HG03039 (cell line): Measurements from ENCODE around the gene ARL8B.
"Not testable (repeated sequence)": the region's sequence is repeated elsewhere in the genome, so short reads cannot be mapped to it uniquely, and the experiment has no call there.

ENCODE experiments used
- ATAC-seq: cut with Tn5 transposase; IDR thresholded peaks from one replicate; pipeline ENCODE4 v1.9.1; 2021; ENCODE audit warnings: mild to moderate bottlenecking, moderate library complexity; ENCODE audit not compliant: unreplicated experiment

The ARL8B gene

DNA sequence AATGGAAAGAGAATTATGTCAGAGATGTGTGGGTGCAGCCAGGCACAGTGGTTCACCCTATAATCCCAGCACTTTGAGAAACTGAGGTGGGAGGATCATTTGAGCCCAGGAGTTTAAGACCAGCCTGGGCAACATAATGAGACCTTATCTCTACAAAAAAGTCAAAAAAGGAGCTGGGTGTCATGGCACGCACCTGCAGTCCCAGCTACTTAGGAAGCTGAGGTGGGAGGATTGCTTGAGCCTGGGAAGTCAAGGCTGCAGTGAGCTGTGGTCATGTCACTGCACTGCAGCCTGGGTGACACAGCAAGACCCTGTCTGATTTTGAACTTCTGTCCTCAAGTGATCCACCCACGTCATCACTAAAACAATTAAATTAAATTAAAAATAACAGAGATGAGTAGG, 15.2 kb upstream of the ARL8B start:
- ATAC-seq = not testable (repeated sequence)

GRCh38 chr3:5110337-5110736, 11.8 kb upstream of the ARL8B start:
- no peak for ATAC-seq

GRCh38 chr3:5112043-5112442, 10.0 kb upstream of the ARL8B start:
- no peak for ATAC-seq

- ATAC-seq = not testable (repeated sequence)
These were observed 8.4 kb upstream of the ARL8B start for GRCh38 chr3:5113726-5114125.

- ATAC-seq = peak; percentile 77
These were observed 6.5 kb upstream of the ARL8B start for GRCh38 chr3:5115506-5116162.

DNA sequence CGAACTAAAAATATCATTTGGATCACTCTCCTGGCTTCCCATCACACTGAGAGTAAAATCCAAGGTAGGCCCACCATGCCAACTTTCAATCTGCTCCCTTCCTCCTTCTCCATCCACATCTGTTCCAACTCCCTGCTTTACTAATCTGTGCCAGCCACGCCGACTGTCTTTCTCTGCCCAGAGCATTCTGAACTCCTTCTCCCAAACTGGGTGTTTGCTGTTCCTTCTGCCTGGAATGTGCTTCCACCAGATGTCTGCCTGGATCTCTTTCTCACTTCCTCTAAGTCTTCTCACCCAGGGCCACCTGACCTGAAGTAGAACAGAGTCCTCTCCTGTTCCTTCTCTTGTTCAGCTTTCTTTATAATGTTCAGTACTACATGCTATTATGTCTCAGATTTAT, 5.6 kb upstream of the ARL8B start:
- ATAC-seq = no peak

GRCh38 chr3:5120446-5120845, 1.6 kb upstream of the ARL8B start:
- ATAC-seq = no peak

- peak; percentile 9 for ATAC-seq
These were observed 932 bp downstream of the ARL8B start for GRCh38 chr3:5122741-5123706.

DNA sequence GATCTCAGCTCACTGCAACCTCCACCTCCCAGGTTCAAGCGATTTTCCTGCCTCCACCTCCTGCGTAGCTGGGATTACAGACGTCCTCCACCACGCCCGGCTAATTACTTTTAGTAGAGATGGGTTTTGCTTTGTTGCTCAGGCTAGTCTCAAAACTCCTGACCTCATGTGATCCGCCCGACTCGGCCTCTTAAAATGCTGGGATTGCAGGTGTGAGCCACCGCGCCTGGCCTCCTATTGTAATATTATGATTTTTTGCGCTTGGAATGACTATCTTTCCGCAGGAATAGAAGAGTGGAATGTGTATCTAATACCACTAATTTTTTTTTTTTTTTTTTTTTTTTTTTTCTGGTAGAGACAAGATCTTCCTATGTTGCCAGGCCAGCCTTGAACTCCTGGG, 1.8 kb downstream of the ARL8B start:
- no peak for ATAC-seq

DNA sequence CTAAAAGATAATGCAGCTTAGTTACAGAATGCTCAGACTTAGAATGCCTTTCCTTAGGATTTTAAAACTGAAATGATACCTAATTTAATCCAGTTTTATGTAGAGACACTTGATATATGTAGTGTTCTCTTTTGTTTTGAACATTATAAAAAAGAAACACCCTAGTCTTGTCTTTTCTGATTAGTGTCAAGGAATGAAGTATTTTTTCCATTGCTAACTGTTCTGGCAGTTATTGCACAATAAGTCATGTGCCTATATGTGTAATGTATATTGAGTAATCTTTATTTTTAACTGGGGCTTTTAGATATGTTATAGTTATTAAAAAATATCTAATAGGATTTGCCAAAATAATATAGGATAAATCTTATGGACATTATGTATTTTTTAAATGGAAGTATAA, 4.5 kb downstream of the ARL8B start:
- ATAC-seq = no peak

- ATAC-seq = no peak
These were observed 6.8 kb downstream of the ARL8B start for GRCh38 chr3:5128849-5129248.

DNA sequence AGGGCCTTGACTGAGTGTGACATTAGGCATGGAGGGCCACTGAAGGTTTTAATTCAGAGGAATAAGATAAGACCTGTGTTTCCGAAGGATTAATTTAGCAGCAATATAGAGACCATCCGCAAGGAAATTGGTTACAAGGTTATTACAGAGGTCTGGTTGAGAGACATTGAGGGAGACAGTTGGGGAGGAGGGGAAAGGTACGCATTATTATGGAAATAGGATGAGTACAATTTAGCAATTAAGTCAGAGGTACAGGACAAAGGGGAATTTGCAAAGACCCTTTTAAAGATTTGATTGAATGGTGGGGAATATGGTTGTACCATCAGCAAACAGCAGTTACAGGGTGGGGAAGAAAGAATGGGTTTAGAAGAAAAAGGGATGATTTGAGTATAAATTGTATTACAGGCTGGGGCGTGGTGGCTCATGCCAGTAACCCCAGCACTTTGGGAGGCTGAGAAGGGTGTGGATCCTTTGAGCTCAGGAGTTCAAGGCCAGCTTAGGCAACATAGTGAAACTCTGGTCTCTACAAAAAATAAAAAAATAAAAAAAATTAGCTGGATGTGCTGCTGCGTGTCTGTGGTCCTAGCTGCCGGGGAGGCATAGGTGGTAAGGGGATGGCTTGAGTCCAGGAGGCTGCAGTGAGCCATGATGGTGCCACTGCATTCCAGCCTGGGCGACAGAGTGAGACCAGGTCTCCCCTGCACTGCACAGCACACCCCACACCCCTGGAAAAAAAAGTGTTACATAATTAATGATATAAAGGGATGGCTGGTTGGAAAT, 11.3 kb downstream of the ARL8B start:
- no peak for ATAC-seq

DNA sequence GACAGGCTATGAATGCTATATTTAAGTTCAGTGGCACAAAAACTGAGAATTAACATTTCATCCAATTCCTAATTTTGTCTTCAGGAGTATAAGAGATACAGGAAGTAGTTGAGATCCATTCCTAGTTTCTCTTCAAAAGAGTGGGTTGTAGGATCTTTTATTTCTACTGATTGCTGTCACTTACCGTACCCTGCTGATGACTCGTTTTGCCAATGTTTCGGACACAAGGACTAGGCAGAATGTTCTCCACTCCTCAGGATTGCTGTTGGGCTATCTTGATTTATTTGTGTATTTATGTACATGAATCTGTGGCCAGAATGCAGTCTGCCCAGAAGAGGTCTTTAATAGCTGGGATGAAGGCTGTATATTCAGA, 11.9 kb downstream of the ARL8B start:
- no peak for ATAC-seq

GRCh38 chr3:5134499-5134898, 12.4 kb downstream of the ARL8B start:
- ATAC-seq = no peak

DNA sequence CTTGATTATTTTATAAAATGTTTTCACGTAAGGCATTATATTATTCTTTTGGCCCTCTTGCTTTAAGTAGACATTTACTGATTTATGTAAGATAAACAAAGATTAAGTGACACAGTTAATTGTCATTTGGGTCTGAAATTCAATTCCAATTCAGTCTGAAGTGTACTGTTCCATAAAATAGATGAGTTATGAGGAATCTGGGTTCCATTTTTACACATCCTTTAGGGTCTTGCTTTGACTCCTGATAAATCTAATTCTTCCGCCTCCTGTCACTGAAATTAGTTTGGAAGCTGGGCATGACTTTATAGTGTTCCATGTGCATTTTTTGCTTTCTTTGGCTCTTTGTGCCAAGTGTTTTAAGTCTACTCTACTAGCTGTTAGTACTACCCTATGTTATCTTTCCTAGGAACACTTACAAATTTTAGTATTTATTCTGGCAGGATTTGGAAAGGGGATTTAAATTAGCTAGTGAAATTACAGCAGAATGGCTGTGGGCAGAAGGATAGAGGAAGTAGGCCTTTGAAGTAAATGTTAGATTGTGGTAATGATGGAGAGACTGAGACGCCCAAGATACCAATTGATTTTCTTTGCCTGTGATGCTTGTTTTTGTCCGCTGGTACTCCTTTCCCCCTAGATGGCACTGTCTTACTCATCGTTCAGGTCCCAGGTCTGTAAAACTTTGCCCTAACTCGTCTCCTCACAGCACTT, 14.3 kb downstream of the ARL8B start:
- peak; percentile 54 for ATAC-seq

DNA sequence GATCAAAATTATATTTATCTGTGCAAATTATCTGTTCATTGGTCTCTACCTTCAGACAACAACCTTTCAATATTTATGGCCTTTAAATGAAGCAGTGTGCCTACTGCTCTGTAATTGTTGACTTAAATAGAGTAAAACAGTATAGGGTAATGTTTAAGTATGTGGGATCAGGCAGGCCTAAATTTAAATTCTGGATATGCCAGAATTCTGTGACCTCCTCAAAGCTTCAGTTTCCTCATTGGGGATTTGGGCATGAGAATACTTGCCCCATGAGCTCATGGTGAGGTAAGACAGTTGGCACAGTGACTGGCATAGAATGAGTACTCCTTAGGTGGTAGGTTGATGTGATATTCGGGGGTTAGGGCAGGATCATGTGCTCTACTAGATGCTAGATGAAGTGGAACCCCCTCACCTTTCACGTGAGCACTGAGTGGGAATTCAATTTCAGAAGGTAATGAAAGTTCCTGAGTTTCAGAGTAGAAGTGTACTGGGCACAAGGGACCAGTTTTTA, 14.9 kb downstream of the ARL8B start:
- ATAC-seq = peak; percentile 0

- ATAC-seq = no peak
These were observed 16.3 kb downstream of the ARL8B start for GRCh38 chr3:5138214-5138981.

- ATAC-seq = peak; percentile 46
These were observed 18.1 kb downstream of the ARL8B start for GRCh38 chr3:5140230-5140621.

- ATAC-seq = no peak
These were observed 18.7 kb downstream of the ARL8B start for GRCh38 chr3:5140839-5141238.

- no peak for ATAC-seq
These were observed 19.7 kb downstream of the ARL8B start for GRCh38 chr3:5141760-5142159.
